Transverse colon (tissue), 4 donors: ENCODE results near the gene C1QTNF12.

Source experiments
- CTCF ChIP-seq, 5 experiments: fragments of 200-600 bp in 3 of 5; fragments of 450-650 bp in 2 of 5; sonication (generic) in 3 of 5; IDR thresholded peaks; 1 replicate in 2 of 5; 2 replicates in 3 of 5; pipeline ENCODE4 v1.5.1; 2016 to 2017; ENCODE audit warnings: antibody characterized with exemption in 5 of 5, inconsistent platforms in 3 of 5, mild to moderate bottlenecking in 2 of 5, moderate library complexity in 1 of 5
- EP300 ChIP-seq: sonication (generic); formaldehyde crosslinking; IDR thresholded peaks from one replicate; pipeline ENCODE4 v1.6.1; 2017; ENCODE audit warnings: antibody characterized with exemption, low read depth
- POLR2A ChIP-seq: fragments of 450-650 bp; IDR thresholded peaks from one replicate; pipeline ENCODE4 v1.6.1; 2016; ENCODE audit warnings: antibody characterized with exemption, mild to moderate bottlenecking, moderate library complexity
- POLR2AphosphoS5 ChIP-seq, 3 donors: sonication (generic); formaldehyde crosslinking; IDR thresholded peaks; one replicate each; pipeline ENCODE4 v1.6.1; 2016; ENCODE audit warnings: antibody characterized with exemption in 3 of 3

- TF ChIP-seq CTCF (IDR thresholded peaks at IDR 0.05): no peak
- no peak for TF ChIP-seq POLR2AphosphoS5 (IDR thresholded peaks at IDR 0.05)
- TF ChIP-seq POLR2A: no peak
- TF ChIP-seq EP300: no peak
Measured at GRCh38 chr1:1232796-1233566, 13.5 kb downstream of the C1QTNF12 start.
